Measurements from ENCODE around the gene IMP3.
"Not testable (repeated sequence)": the region's sequence is repeated elsewhere in the genome, so short reads cannot be mapped to it uniquely, and the experiment has no call there.

- not testable (repeated sequence) for TF ChIP-seq SNAI2 (CRISPR knock-in tag; IDR thresholded peaks at IDR 0.05); ZFP3 (CRISPR knock-in tag; IDR thresholded peaks at IDR 0.05); GLIS3 (CRISPR knock-in tag; IDR thresholded peaks at IDR 0.05); POU6F1 (CRISPR knock-in tag; IDR thresholded peaks at IDR 0.05; ENCODE audit: borderline replicate concordance, low read depth); RARB (CRISPR knock-in tag; IDR thresholded peaks at IDR 0.05)
These were observed 6.1 kb downstream of the IMP3 start for GRCh38 chr15:75633922-75634321.

All from SK-N-SH treated with all-trans-retinoic acid at 6 μM for 48 hours (cell line).